IPS-18a (cell line): ENCODE data around the gene MOGAT3.
"Not testable (repeated sequence)": the region's sequence is repeated elsewhere in the genome, so short reads cannot be mapped to it uniquely, and the experiment has no call there.

ENCODE experiments used
- H3K27ac ChIP-seq: one replicate; pipeline ENCODE4 v1.5.1; 2013; ENCODE audit warnings: low read length
- H3K27me3 ChIP-seq: one replicate; pipeline ENCODE4 v1.6.1; 2013; ENCODE audit warnings: mild to moderate bottlenecking, low read length; ENCODE audit not compliant: control insufficient read depth, insufficient read depth
- H3K36me3 ChIP-seq: one replicate; pipeline ENCODE4 v1.6.1; 2013; ENCODE audit warnings: low read depth, low read length; ENCODE audit not compliant: control insufficient read depth
- H3K4me1 ChIP-seq: one replicate; pipeline ENCODE4 v1.6.1; 2013; ENCODE audit warnings: low read depth, low read length; ENCODE audit not compliant: control insufficient read depth
- H3K4me3 ChIP-seq: one replicate; pipeline ENCODE4 v1.5.1; 2013; ENCODE audit warnings: low read length
- H3K9ac ChIP-seq: one replicate; pipeline ENCODE4 v1.6.1; 2013; ENCODE audit warnings: mild to moderate bottlenecking, low read length, moderate library complexity
- H3K9me3 ChIP-seq: one replicate; pipeline ENCODE4 v1.6.1; 2013; ENCODE audit warnings: low read depth, low read length; ENCODE audit not compliant: control insufficient read depth

Gene MOGAT3

GRCh38 chr7:101211501-101211900 lies 10.7 kb upstream of the MOGAT3 start:
- Histone ChIP-seq H3K36me3 (peaks cover 11% of the 10 kb centered on the region), H3K9me3 (no peaks in the 10 kb centered on the region), H3K27ac (no peak overlapping the region), H3K4me3 (no peak overlapping the region), H3K4me1 (no peaks in the 10 kb centered on the region), H3K9ac (no peak overlapping the region), H3K27me3 (no peaks in the 10 kb centered on the region)

DNA sequence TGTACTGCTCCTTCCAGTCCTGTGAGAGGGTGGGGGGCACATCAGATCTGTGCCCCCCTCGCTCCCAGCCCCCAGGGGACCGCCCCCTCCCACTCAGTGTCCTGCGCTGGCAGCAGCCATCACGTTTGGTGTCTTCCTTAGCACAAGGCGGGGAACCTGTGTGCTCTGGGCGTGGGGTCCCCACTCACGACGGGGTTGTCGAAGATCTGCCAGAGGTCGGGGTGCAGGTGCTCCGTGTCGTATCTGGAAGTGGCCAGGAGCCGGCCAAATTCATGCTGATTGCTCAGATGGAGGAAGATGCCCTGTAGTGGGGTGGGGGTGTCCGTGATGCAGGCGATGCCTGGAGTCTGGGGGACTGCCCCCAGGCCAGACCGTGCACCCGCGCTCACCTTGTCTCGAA lies 9.3 kb upstream of the MOGAT3 start:
- no peak overlapping the region for H3K27ac ChIP-seq
- H3K36me3 ChIP-seq: peaks cover 11% of the 10 kb centered on the region

GRCh38 chr7:101208794-101209193 lies 8.0 kb upstream of the MOGAT3 start:
- peaks cover 7% of the 10 kb centered on the region for H3K36me3 ChIP-seq
- no peak overlapping the region for H3K4me3 ChIP-seq
- H3K27ac ChIP-seq: no peak overlapping the region
- no peaks in the 10 kb centered on the region for H3K4me1 ChIP-seq
- H3K9ac ChIP-seq: no peak overlapping the region
- no peaks in the 10 kb centered on the region for H3K9me3 ChIP-seq
- no peaks in the 10 kb centered on the region for H3K27me3 ChIP-seq

More for the DNA sequence above, 9.3 kb upstream of the MOGAT3 start:
- no peak overlapping the region for H3K9ac ChIP-seq
- no peaks in the 10 kb centered on the region for H3K4me1 ChIP-seq
- no peak overlapping the region for H3K4me3 ChIP-seq
- no peaks in the 10 kb centered on the region for H3K27me3 ChIP-seq
- no peaks in the 10 kb centered on the region for H3K9me3 ChIP-seq

DNA sequence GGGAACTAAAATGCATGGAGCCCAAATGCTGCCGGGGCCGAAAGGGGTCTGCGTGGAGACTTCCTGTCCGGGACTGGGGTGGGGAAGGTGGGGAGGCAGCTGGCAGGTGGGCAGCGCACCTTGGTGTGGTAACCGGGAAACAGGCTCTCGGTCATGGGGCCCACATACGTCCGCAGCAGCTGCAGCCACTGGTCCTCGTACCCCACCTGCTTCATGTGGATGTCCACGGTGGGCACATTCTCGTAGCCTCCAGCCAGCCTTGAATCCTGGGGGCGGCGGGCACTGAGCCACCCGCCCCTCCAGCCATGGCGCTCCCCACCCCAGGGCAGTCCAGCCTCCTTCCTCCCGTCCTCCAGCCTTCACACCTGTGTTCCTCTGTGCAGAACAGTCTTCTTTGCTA lies 6.6 kb upstream of the MOGAT3 start:
- H3K9me3 ChIP-seq: no peaks in the 10 kb centered on the region
- H3K27me3 ChIP-seq: no peaks in the 10 kb centered on the region
- peaks cover 7% of the 10 kb centered on the region for H3K36me3 ChIP-seq
- H3K4me3 ChIP-seq: no peak overlapping the region
- H3K4me1 ChIP-seq: no peaks in the 10 kb centered on the region
- H3K27ac ChIP-seq: no peak overlapping the region
- no peak overlapping the region for H3K9ac ChIP-seq

GRCh38 chr7:101206665-101207042 lies 5.8 kb upstream of the MOGAT3 start:
- Histone ChIP-seq H3K36me3 (peaks cover 7% of the 10 kb centered on the region), H3K27me3 (no peaks in the 10 kb centered on the region), H3K9me3 (no peaks in the 10 kb centered on the region), H3K9ac (no peak overlapping the region), H3K4me3 (no peak overlapping the region), H3K27ac (no peak overlapping the region), H3K4me1 (no peaks in the 10 kb centered on the region)

GRCh38 chr7:101205901-101206664 lies 5.2 kb upstream of the MOGAT3 start:
- H3K9me3 ChIP-seq: no peaks in the 10 kb centered on the region
- no peak overlapping the region for H3K9ac ChIP-seq
- H3K4me3 ChIP-seq: no peak overlapping the region
- peaks cover 7% of the 10 kb centered on the region for H3K36me3 ChIP-seq
- no peak overlapping the region for H3K27ac ChIP-seq
- H3K4me1 ChIP-seq: peaks cover under 1% of the 10 kb centered on the region
- no peaks in the 10 kb centered on the region for H3K27me3 ChIP-seq

- not testable (repeated sequence) for H3K27ac ChIP-seq, H3K9me3 ChIP-seq
Observed at GRCh38 chr7:101203740-101204738, 3.2 kb upstream of the MOGAT3 start.

DNA sequence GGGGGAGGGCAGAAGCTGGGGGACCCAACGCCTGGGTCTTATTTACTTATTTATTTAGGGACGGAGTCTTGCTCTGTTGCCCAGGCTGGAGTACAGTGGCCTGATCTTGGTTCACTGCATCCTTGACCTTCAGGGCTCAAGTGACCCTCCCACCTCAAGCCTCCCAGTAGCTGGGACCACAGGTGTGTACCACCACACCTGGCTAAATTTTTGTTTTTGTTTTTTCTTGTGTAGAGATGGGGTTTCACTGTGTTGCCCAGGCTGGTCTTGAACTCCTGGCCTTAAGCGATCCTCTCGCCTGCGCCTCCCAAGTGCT lies 1.7 kb upstream of the MOGAT3 start:
- Histone ChIP-seq H3K9ac (no peak overlapping the region), H3K9me3 (no peaks in the 10 kb centered on the region), H3K4me1 (peaks cover 8% of the 10 kb centered on the region), H3K36me3 (no peaks in the 10 kb centered on the region), H3K27me3 (no peaks in the 10 kb centered on the region), H3K4me3 (no peak overlapping the region), H3K27ac (no peak overlapping the region)

More at GRCh38 chr7:101203740-101204738, 3.2 kb upstream of the MOGAT3 start:
- not testable (repeated sequence) for H3K36me3 ChIP-seq, H3K27me3 ChIP-seq, H3K4me3 ChIP-seq, H3K4me1 ChIP-seq, H3K9ac ChIP-seq

GRCh38 chr7:101201695-101202602 lies 1.1 kb upstream of the MOGAT3 start:
- H3K27ac ChIP-seq: no peak overlapping the region
- no peak overlapping the region for H3K9ac ChIP-seq
- H3K27me3 ChIP-seq: no peaks in the 10 kb centered on the region
- no peaks in the 10 kb centered on the region for H3K36me3 ChIP-seq
- H3K9me3 ChIP-seq: no peaks in the 10 kb centered on the region
- peaks cover 8% of the 10 kb centered on the region for H3K4me1 ChIP-seq
- no peak overlapping the region for H3K4me3 ChIP-seq

GRCh38 chr7:101200504-101200861 lies 353 bp downstream of the MOGAT3 start:
- Histone ChIP-seq H3K27ac (no peak overlapping the region), H3K36me3 (no peaks in the 10 kb centered on the region), H3K9me3 (no peaks in the 10 kb centered on the region), H3K4me3 (no peak overlapping the region), H3K9ac (no peak overlapping the region), H3K4me1 (peaks cover 8% of the 10 kb centered on the region), H3K27me3 (no peaks in the 10 kb centered on the region)

GRCh38 chr7:101199522-101199921 lies 1.3 kb downstream of the MOGAT3 start:
- H3K36me3 ChIP-seq, H3K9me3 ChIP-seq, H3K9ac ChIP-seq, H3K27ac ChIP-seq, H3K27me3 ChIP-seq, H3K4me1 ChIP-seq, H3K4me3 ChIP-seq: not testable (repeated sequence)
